GM20000 (cell line): Measurements from ENCODE around the gene PRR7.

Source experiments
- DNase-seq: peaks from one replicate; pipeline ENCODE4 v3.0.0; 2012; ENCODE audit warnings: low spot score
- CTCF ChIP-seq: IDR thresholded peaks from 2 replicates; pipeline ENCODE4 v1.5.1; 2012; ENCODE audit warnings: mild to moderate bottlenecking, control low read depth; ENCODE audit errors: extremely low read depth, missing control alignments

PRR7 gene

GRCh38 chr5:177475563-177476427 lies 29.2 kb downstream of the PRR7 start:
- no peak for DNase-seq
- TF ChIP-seq CTCF, result no peak

DNA sequence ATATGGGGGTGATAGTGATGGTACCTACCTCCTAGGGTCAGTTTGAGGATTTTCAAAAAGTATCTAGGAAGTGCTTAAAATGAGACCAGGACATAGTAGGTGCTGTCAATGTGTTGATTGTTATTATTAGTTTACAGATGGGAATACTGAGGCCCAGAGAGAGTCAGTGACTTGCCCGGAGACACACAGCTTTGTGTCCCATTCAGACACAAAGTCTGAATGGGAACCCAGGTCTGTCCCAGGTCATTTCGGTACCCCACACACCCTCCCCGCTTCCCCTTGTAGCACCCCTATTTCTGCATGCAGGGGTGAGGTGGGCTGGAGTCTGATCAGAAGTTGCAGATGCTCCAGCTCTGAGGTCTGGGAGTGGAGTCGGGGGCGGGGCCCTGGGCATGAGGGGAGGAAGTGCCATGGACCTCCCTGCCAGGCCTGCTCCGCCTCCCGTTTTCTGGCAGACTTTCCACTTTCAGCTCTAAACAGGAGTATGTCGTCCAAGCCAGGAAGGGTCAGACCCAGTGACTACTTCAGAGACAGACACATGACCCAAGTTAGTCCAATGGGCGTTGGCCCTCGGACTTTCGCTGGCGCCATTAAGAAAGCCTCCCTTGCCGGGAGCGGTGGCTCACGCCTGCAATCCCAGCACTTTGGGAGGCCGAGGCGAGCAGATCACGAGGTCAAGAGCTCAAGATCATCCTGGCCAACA lies 30.1 kb downstream of the PRR7 start:
- no peak for TF ChIP-seq CTCF
- DNase-seq, result no peak

DNA sequence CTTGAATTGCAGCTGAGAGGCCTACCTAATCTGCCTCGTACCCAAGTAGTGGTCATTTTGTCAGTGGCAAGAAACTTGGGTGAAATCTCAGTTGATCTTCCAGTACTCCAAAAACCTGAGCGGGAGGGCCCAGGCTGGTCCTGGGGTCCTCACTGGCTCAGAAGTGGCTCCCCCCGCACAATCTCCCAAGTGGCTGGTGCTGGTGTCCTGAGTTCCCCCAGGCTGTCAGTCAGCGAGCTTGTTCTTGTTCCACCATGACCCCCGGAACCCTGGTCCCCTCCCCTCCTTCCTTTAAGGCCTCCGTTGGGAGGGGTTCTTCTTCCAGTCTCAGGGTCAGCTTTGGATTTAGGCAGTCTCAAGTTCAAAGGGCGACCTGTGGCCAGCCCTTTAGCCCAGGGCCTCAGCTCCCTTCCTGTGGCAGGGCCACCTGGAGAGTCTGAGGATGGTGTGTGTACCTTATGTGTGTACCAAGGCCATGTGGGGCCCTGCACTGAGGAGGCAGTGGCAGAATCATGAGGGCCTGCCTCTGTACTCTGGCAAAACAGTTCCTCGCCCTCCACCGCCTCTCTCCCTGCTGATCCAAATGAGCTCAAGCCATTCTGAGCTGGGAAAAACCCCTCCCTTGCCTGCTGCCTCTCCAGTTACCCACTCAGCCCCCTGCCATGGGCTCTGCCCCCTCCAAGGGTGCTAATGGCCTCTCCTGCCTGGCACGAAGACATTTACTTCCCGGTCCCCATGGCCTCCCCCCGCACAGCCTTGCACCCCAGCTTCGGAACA lies 31.3 kb downstream of the PRR7 start:
- no peak for DNase-seq
- TF ChIP-seq CTCF, result no peak

DNA sequence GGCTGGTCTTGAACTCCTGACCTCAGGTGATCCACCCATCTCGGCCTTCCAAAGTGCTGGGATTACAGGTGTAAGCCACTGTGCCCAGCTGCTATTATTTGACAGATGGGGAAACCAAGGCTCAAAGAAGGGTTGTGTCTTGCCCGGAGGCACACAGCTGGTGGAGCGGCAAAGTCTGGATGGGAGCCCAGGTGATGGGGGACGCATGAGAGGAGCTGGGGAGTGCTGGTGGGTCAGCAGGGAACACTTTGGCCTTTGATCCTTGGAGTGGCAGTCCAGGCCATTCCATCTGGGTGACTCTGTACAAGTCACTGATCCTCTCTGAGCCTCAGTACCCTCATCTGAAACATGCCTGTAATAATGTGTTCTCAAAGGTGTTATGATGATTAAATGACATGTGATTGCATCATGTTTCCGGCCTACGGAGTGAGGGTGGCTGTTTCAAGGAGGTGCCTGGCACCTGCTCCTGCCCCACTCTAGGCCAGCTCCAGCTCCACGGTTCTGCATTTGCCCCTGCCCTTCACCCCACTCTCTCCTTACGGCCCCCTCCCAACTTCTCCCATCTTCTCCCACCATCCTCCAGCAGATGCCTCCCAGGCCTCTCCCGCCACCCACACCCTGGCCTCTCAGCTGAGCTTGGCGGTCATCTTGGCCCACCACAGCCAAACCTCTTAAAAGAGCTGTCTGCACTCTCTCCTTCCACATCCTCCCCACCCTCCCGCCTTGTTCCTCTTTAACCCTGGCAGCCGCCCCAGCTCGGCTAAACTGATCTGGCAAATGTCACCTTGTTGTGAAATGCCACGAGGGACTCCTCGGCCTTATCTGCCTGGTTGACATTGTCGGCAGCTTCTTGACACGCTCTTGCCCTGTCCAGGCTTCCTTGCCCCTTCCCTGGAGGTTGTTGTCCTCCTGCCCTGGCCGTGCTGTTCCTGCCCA lies 32.4 kb downstream of the PRR7 start:
- no peak for DNase-seq
- TF ChIP-seq CTCF, result no peak

GRCh38 chr5:177479774-177480173 lies 33.2 kb downstream of the PRR7 start:
- no peak for DNase-seq

More at GRCh38 chr5:177479774-177480173, 33.2 kb downstream of the PRR7 start:
- no peak for TF ChIP-seq CTCF
